HEK293 (cell line): ENCODE data around the gene PDLIM1.

ENCODE experiments used
- CTCF ChIA-PET: fragments of 350-600 bp; formaldehyde crosslinking; extraction: SDS; loops from one replicate; lab custom pipeline; 2021; ENCODE audit warnings: antibody characterized with exemption; lab: Yijun Ruan, JAX
- POLR2A ChIA-PET: fragments of 300-600 bp; formaldehyde crosslinking; extraction: SDS; loops from one replicate; lab custom pipeline; 2020; ENCODE audit warnings: antibody characterized with exemption, inconsistent platforms; lab: Yijun Ruan, JAX
- H3K27ac ChIP-seq: fragments of 200-500 bp; sonication (Bioruptor generic); 2 replicates; pipeline ENCODE4 v1.5.1; 2014; ENCODE audit warnings: low read depth, low read length, control low read depth, inconsistent platforms; ENCODE audit errors: extremely low read depth
- H3K36me3 ChIP-seq, 2 experiments: fragments of 200-500 bp in 1 of 2; sonication (Bioruptor generic) in 1 of 2; 1 replicate in 1 of 2; 2 replicates in 1 of 2; pipeline ENCODE4 v1.5.1; 2014 to 2017; ENCODE audit warnings: inconsistent platforms in 2 of 2, low read length in 2 of 2; ENCODE audit not compliant: control insufficient read depth in 2 of 2, insufficient read depth in 1 of 2
- H3K4me1 ChIP-seq: fragments of 200-500 bp; sonication (Bioruptor generic); 2 replicates; pipeline ENCODE4 v1.5.1; 2014; ENCODE audit warnings: mild to moderate bottlenecking, low read length, inconsistent platforms; ENCODE audit not compliant: control insufficient read depth, insufficient read depth
- H3K4me3 ChIP-seq: 2 replicates; pipeline ENCODE4 v1.5.1; 2011; ENCODE audit warnings: low read depth, mild to moderate bottlenecking, control low read depth, low read length, moderate library complexity
- H3K9me3 ChIP-seq: fragments of 200-500 bp; sonication (Bioruptor generic); 2 replicates; pipeline ENCODE4 v1.5.1; 2014; ENCODE audit warnings: low read depth, low read length, inconsistent platforms; ENCODE audit not compliant: control insufficient read depth, insufficient read depth
- HOXC10 ChIP-seq: sonication (generic); formaldehyde crosslinking; IDR thresholded peaks from 2 replicates; pipeline ENCODE4 v1.8.1; 2023; ENCODE audit warnings: mild to moderate bottlenecking, missing genetic modification reagents
- KLF17 ChIP-seq: fragments of 450-650 bp; formaldehyde crosslinking; IDR thresholded peaks from 2 replicates; pipeline ENCODE4 v1.5.1; 2016; ENCODE audit warnings: missing biosample characterization, missing genetic modification characterization
- PRDM2 ChIP-seq: fragments of 450-650 bp; formaldehyde crosslinking; IDR thresholded peaks from 2 replicates; pipeline ENCODE4 v1.5.1; 2016; ENCODE audit warnings: missing biosample characterization, missing genetic modification characterization, borderline replicate concordance
- ZBTB10 ChIP-seq: fragments of 450-650 bp; formaldehyde crosslinking; IDR thresholded peaks from 2 replicates; pipeline ENCODE4 v1.5.1; 2016; ENCODE audit warnings: missing biosample characterization, missing genetic modification characterization
- ZNF169 ChIP-seq: fragments of 450-650 bp; formaldehyde crosslinking; IDR thresholded peaks from 2 replicates; pipeline ENCODE4 v1.5.1; 2016; ENCODE audit warnings: missing biosample characterization, missing genetic modification characterization
- ZNF211 ChIP-seq: fragments of 450-650 bp; formaldehyde crosslinking; IDR thresholded peaks from 2 replicates; pipeline ENCODE4 v1.5.1; 2016; ENCODE audit warnings: low read depth, missing biosample characterization, missing genetic modification characterization
- ZNF433 ChIP-seq: fragments of 450-650 bp; formaldehyde crosslinking; IDR thresholded peaks from 2 replicates; pipeline ENCODE4 v1.5.1; 2016; ENCODE audit warnings: missing biosample characterization, missing genetic modification characterization, low read depth
- ZNF530 ChIP-seq: fragments of 450-650 bp; formaldehyde crosslinking; IDR thresholded peaks from 2 replicates; pipeline ENCODE4 v1.5.1; 2016; ENCODE audit warnings: low read depth, missing biosample characterization, missing genetic modification characterization
- ZNF791 ChIP-seq: fragments of 450-650 bp; formaldehyde crosslinking; IDR thresholded peaks from 2 replicates; pipeline ENCODE4 v1.5.1; 2016; ENCODE audit warnings: missing biosample characterization, missing genetic modification characterization
- TF ChIP-seq, protein P1 (sequence below): fragments of 450-650 bp; formaldehyde crosslinking; IDR thresholded peaks from 2 replicates; pipeline ENCODE4 v1.5.1; 2016; ENCODE audit warnings: missing biosample characterization, missing genetic modification characterization
- TF ChIP-seq, protein P2 (sequence below): fragments of 450-650 bp; formaldehyde crosslinking; IDR thresholded peaks from 2 replicates; pipeline ENCODE4 v1.5.1; 2016; ENCODE audit warnings: missing biosample characterization, missing genetic modification characterization

PDLIM1 gene

GRCh38 chr10:95289921-95290421 lies 832 bp downstream of the PDLIM1 start:
- TF ChIP-seq ZNF211 (tag by site-specific recombination): no peak
- TF ChIP-seq ZNF530 (tag by site-specific recombination): no peak
- TF ChIP-seq ZNF433 (tag by site-specific recombination): no peak
- TF ChIP-seq ZBTB10 (tag by site-specific recombination): no peak
- TF ChIP-seq, protein P1, sequence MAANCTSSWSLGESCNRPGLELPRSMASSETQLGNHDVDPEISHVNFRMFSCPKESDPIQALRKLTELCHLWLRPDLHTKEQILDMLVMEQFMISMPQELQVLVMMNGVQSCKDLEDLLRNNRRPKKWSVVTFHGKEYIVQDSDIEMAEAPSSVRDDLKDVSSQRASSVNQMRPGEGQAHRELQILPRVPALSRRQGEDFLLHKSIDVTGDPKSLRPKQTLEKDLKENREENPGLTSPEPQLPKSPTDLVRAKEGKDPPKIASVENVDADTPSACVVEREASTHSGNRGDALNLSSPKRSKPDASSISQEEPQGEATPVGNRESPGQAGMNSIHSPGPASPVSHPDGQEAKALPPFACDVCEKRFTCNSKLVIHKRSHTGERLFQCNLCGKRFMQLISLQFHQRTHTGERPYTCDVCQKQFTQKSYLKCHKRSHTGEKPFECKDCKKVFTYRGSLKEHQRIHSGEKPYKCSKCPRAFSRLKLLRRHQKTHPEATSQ (tag by site-specific recombination): no peak
- no peak for TF ChIP-seq PRDM2 (tag by site-specific recombination)
- TF ChIP-seq ZNF791 (tag by site-specific recombination): no peak
- no peak for TF ChIP-seq HOXC10 (CRISPR knock-in tag)
- 0 out of 2 replicates have a peak, but pooled peaks have one; percentile 1 for TF ChIP-seq KLF17
- no peak for TF ChIP-seq ZNF169 (tag by site-specific recombination)
- TF ChIP-seq, protein P2, sequence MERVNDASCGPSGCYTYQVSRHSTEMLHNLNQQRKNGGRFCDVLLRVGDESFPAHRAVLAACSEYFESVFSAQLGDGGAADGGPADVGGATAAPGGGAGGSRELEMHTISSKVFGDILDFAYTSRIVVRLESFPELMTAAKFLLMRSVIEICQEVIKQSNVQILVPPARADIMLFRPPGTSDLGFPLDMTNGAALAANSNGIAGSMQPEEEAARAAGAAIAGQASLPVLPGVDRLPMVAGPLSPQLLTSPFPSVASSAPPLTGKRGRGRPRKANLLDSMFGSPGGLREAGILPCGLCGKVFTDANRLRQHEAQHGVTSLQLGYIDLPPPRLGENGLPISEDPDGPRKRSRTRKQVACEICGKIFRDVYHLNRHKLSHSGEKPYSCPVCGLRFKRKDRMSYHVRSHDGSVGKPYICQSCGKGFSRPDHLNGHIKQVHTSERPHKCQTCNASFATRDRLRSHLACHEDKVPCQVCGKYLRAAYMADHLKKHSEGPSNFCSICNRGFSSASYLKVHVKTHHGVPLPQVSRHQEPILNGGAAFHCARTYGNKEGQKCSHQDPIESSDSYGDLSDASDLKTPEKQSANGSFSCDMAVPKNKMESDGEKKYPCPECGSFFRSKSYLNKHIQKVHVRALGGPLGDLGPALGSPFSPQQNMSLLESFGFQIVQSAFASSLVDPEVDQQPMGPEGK: peak; percentile 25; the same call in 1 of the 2 replicates
- CTCF ChIA-PET: interaction anchor here (0.7 to 2.7 kb wide), 2 partner anchors 11 to 29 kb away, joined by 3 to 9 read pairs; no protein-coding TSS in a partner anchor
- H3K36me3 ChIP-seq: no peaks in the 10 kb centered on the region
- H3K9me3 ChIP-seq: no peaks in the 10 kb centered on the region
- POLR2A ChIA-PET: interaction anchor here (0.6 to 1.0 kb wide), 3 partner anchors 12 to 40 kb away, joined by 3 read pairs; no protein-coding TSS in a partner anchor
- peak overlapping the region; percentile 89 for H3K27ac ChIP-seq
- H3K4me3 ChIP-seq: peak overlapping the region; percentile 89
- peaks cover 24% of the 10 kb centered on the region for H3K4me1 ChIP-seq
